ENCODE measurements around the gene TP53I3.
A peak's percentile ranks its signal among the peaks of the same experiment; 100 is the strongest.
"Not testable (repeated sequence)": the region's sequence is repeated elsewhere in the genome, so short reads cannot be mapped to it uniquely, and the experiment has no call there.

Gene TP53I3

DNA sequence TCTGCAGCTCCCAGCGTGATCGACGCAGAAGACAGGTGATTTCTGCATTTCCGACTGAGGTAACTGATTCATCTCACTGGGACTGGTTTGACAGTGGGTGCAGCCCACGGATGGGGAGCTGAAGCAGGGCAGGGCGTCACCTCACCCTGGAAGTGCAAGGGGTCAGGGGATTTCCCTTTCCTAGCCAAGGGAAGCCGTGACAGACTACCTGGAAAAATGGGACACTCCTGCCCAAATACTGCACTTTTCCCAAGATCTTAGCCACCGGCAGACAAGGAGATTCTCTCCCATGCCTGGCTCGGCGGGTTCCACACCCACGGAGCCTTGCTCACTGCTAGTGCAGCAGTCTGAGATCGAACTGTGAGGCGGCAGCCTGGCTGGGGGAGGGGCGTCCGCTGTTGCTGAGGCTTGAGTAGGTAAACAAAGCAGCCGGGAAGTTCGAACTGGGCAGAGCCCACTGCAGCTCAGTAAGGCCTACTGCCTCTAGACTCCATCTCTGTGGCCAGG is 10.6 kb upstream of the TP53I3 start:
- DNase-seq (ENCODE audit: low spot score): not testable (repeated sequence)

DNA sequence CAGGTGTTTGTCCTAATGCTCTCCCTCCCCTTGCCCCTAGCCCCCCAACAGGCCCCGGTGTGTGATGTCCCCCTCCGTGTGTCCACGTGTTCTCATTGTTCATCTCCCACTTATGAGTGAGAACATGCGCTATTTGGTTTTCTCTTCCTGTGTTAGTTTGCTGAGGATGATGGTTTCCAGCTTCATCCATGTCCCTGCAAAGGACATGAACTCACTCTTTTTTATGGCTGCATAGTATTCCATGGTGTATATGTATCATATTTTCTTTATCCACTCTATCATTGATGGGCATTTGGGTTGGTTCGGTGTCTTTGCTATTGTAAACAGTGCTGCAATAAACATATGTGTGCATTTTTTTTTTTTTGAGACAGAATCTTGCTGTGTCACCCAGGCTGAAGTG is 8.6 kb upstream of the TP53I3 start:
- not testable (repeated sequence) for DNase-seq (ENCODE audit: low spot score)

DNA sequence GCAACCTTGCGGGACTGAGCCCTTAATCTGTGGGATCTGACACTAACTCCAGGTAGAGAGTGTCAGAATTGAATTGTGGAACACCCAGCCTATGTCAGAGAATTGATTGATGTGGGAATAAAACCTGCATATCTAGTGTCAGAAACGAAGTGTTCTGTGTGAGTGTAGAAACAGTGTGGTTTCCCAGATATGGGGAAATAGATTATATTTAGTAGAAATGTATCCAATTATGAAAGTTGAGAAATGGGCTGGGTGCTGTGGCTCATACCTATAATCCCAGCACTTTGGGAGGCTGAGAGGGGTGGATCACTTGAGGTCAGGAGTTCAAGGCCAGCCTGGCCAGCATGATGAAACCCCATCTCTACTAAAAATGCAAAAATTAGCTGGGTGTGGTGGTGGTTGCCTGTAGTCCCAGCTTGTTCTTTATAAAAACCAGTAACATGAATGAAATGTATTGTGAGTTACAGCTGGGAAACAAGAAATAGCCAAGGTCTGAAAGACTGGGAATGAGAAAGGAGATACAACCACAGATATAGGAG is 4.3 kb upstream of the TP53I3 start:
- DNase-seq (ENCODE audit: low spot score): no peak

DNA sequence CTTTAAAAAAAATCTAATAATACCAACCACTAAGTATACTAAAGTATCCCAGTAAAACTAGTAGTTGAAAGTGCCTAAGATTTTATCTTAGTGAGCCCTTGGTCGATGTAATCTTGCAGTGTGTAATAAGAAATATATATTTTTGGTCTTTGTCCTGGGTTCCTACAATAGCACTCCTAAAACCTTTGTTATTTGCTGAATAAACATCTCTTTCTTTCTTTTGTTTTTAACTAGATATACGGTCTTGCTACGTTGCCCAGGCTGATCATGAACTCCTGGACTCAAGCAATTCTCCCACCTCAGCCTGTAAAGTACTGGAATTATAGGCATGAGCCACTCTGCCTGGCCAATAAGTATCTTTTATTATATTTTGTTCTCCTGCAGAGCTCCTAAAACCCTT is 2.4 kb upstream of the TP53I3 start:
- DNase-seq (ENCODE audit: low spot score): no peak

DNA sequence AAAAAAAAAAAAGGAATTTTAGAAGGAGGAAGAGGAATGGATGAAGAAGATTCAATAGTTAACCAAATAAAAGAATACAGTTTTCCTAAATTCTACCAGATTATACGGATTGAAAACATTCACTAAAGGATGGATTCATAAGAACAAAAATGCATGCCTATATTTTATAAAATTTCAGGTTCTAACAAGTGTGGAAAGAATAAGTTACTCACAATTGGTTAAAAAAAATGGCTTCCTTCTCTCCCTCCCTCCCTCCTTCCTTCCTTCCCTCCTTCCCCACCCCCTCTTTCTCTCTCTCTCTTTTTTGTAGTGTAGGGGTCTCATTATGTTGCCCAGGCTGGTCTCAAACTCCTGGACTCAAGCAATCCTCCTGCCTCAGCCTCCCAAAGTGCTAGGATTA is 1.6 kb upstream of the TP53I3 start:
- no peak for DNase-seq (ENCODE audit: low spot score)

DNA sequence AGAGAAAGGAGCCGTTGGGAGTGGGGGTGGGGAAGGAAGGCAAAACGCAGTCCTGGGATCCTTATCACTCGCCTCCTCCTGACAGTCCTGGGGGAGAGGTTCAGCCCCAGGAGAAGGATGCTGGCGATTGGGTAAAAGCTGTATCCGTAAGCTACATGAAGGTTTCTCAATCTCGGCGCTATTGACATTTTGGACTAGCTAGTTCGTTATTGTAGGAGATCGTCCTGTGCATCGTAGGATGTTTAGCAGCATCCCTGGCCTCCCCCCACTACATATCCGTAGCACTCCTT is 511 bp upstream of the TP53I3 start:
- no peak for DNase-seq (ENCODE audit: low spot score)

DNA sequence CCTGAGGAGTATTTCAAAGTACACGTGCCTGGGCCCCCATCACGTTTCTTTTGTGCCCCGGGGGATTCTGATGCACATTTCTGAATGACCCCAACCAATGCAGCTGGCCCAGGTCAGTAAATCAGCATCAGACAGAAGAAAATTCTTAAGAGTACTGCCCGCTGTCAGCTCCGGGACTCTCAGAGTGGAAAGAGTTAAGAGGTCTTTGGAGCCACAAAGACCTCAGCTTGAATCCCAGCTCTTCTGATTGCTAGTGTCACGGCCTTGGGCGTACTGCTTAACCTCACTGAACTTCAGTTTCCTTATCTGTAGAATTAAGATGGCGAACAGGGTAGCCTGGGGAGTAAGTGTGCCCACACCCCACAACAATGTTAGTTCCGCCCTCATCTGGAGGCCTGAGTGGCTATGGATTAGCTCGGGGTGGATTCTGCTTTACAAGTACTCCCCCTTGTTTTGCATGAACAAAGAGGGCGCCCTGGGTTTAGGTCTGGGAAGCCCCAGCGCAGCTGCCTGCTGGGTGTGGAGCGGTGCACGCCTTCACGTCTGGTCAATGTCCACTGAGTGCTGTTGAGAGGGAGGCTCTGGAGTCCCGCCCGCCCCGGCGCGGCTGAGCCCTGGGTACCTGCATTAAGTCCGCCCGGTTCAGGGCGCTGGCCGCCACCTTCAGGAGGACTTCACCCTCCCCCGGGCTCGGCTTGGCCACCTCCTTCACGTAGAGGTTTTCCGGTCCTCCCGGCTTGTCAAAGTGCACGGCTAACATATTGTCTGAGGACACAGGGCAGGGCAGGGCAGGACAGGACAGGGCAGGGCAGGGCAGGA is 858 bp downstream of the TP53I3 start:
- DNase-seq (ENCODE audit: low spot score): peak; percentile 92

DNA sequence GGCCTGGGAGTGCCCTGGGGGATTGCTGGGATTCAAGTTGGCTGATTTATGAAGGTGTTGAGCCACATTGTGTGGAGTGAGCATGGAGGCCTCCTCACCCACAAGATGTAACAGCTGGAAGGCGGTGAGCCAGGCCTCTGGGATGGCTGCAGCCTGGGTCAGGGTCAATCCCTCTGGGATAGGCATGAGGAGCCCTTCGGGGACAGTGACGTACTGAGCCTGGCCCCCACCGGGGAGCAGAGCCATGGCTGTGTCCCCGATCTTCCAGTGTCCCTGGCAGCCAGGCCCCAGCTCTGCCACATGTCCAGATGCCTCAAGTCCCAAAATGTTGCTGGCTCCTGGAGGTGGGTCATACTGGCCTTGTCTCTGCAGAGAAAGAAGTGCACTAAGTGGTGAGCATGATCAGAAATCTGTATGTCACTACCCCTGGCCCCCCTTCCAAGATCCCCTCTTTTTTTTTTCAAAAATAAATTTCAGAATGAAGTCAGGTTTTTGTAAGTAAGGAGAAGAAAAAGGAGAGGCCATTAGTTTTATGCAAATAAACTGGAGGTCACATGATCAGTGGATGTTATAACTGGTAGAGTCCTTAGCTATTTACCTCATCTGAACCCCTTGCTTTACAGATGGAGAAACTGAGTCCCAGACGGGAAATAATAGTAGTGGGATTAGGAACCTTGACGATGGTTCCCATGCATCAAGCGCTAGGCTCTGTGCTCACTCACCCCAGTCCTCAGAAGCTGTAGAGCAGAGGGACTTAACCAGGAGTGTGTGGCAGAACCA is 1.7 kb downstream of the TP53I3 start:
- DNase-seq (ENCODE audit: low spot score): no peak

DNA sequence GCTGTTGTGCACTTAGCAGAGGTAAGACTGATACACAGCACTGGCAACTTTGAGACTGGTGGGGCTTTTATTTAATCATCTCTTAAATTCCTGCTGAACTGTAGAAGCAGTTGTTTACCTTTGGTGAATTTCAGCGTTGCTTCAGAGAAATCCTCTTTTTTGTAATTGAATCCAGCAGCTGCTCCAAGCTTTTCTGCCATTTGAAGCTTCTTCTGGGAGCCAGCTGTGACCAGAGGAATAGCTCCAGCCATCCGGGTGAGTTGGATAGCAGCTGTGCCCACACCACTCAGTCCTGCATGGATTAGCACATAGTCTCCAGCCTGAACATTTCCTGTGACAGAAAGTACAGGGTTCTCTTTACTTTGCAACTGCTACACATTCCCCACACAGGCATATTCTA is 3.9 kb downstream of the TP53I3 start:
- DNase-seq (ENCODE audit: low spot score): no peak

DNA sequence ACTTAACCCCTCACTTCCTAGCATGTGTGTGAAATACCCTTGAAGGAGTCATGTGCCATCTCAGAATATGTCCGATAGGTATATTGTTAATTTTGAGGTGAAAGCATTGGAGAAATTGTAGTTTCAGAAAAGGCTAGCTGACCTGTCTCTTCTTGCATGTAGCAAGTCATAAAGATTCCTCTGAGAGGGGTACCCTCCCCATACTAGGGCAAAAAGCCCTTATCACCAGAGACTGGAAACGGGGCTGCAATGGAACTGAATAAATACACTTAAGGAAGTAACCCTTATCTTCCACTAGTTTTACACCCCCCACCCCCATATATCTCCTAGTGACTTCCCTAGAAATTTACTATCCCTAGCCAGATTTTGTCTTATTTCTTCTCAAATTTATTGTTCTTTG is 6.8 kb downstream of the TP53I3 start:
- DNase-seq (ENCODE audit: low spot score): no peak

DNA sequence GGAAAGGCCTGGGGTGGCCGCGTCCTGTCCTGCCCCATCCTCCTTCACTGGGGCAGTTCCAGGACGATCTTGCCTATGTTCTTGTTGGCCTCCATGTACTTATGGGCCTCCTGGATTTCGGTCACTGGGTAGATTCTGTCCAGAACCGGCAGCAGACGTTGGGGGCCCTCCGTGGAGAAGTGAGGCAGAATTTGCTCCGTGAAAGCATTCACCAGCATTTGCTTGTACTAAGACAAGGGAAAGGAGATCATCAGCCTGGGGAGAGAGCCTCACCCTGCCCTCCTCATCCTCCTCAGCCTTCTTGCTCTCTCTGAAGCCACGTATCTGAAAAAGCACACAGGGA is 7.1 kb downstream of the TP53I3 start:
- no peak for DNase-seq (ENCODE audit: low spot score)

DNA sequence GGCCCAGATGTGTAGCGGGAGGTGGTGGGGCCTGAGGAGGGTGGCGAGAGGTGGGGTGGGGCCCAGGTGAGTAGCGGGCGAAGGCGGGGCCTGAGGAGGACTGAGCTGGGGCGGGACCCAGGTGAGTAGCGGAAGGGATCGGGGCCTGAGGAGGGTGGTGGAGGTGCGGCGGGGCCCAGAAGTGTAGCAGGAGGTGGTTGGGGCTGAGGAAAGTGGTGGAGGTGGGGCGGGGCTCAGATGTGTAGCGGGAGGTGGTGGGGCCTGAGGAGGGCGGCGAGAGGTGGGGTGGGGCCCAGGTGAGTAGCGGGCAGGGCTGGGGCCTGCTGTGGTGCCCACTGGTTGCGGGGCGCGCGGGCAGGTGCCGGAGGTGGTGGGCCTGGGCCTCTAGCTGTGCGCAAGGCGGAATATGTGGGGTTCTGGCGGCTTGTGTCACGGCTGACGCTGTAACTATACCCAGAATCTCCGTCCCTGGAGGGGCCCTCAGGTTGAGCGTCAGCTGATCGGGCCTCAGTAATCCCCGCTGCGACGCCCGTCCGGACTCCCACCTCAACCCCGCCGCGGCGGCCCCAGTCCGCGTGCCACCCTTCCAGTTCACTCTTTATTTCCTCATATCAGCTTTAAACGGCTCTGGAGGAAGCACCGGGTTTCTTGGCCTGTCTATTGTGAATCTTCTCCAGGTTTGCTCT is 7.6 kb downstream of the TP53I3 start:
- peak; percentile 42 for DNase-seq (ENCODE audit: low spot score)

DNA sequence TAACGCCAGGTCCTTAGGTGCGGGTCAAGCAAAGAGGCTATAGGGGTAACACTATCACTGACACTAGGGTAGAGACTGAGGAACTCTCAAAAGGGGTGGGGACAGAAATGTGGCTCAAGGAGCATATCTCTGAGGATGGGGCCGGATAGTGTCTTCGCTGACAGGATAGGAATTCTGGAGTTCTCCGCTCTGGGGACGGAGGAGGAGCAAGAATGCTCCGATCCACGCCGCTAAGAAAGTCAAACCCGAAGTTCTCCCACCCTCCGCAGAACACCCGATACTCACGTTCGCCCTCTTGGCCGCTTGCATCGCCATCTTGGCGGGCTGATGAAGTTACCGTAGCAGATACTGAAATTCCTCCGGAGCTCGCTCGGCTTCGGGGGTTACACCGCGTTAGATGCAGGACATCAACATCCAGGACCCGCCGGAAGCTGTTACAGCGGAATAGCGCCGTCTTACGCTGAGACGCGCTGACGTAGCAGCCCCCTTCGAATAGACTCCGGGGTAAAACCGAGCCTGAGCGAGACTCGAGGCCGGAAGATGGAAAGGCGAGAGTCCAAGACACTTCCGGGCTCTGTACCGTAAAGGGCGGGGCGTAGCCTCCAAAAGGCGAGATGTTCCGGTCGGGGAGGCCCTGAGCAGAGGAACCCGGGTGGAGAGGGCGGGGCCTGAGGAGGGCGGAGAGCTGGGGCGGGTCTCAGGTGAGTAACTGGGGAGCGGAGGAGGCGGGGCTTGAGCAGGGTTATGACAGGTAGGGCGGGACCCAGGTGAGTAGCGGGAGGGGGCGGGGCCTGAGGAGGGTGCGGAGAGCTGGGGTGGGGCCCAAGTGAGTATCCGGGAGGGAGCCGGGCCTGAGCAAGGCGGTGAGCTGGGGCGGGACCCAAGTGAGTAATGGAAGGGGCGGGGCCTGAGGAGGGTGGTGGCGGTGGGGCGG is 8.5 kb downstream of the TP53I3 start, which contains the start of gene SF3B6:
Gene SF3B6, minus strand, starts transcription at position 412 of the 934 bp plus-strand sequence. Its CDS starts 97 bp downstream, at position 315.
- DNase-seq (ENCODE audit: low spot score): peak; percentile 100

DNA sequence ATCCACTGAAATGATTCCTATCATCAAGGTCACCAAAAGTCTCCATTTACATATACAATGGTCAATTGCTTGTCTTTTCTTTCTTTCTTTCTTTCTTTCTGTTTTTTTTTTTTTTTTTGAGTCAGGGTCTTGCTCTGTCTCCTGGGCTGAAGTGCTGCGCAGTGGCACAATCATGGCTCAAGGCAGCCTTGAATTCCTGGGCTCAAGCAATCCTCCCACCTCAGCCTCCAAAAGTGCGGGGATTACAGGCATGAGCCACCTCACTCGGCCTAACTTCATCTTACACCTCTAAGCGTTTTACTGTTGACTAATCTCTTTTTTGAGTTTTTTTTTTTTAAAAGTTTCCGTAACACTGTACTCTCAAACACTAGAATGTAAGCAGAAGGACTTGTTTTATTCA is 9.4 kb downstream of the TP53I3 start:
- DNase-seq (ENCODE audit: low spot score): no peak

DNA sequence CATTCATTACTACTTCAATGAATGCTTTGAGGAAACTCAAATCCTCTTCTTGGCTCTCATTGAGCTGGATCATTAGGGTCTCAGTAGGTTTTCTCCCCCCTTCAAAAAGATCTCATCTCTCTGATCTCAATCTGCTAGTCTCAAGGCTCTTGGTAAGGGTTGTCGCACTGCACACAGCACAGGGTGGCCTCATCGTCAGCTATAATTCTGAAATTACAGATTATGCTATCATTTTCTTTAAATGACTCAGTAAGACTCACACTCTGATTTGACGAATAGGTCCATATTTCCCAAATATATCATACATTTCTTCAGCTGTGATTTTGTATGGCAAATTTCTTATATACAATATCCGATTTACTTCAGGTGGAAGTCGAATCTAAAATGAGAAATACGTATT is 10.8 kb downstream of the TP53I3 start:
- no peak for DNase-seq (ENCODE audit: low spot score)

DNA sequence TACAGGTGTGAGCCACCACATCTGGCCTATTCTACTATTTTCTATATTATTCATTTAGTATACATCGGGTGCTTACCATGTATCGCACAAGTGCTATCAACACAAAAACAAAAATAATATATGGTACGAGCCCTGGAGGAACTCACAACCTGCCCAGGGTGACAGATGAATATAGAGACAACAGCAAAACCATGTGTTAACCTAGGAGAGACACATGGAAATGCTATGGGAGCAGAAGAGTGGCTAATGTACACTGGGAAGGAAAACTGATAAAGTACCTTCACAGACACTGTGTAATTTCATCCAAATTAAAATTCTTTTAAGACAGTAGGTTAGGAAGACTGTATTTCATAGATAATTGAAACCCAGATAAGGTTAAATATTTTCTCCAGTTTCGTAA is 12.4 kb downstream of the TP53I3 start:
- no peak for DNase-seq (ENCODE audit: low spot score)

DNA sequence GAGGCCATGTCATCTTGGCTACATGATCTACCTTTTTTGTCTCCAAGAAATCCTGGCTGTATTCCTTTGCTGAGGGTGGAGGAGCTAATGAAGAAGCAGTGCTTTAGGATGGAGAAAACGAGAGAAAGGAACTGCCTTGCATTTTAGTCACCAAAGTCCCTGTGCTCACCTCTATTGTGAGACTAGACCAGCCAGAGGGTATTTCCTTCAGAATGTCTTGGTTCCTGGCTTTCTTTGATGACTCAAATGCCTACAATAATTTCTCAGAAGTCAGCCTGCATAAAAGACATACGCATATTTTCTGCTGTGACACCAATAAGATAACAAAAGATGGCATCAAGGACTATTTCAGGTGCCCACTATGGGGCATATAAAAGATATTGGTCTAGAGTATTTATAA is 19.3 kb downstream of the TP53I3 start:
- DNase-seq (ENCODE audit: low spot score): no peak

DNA sequence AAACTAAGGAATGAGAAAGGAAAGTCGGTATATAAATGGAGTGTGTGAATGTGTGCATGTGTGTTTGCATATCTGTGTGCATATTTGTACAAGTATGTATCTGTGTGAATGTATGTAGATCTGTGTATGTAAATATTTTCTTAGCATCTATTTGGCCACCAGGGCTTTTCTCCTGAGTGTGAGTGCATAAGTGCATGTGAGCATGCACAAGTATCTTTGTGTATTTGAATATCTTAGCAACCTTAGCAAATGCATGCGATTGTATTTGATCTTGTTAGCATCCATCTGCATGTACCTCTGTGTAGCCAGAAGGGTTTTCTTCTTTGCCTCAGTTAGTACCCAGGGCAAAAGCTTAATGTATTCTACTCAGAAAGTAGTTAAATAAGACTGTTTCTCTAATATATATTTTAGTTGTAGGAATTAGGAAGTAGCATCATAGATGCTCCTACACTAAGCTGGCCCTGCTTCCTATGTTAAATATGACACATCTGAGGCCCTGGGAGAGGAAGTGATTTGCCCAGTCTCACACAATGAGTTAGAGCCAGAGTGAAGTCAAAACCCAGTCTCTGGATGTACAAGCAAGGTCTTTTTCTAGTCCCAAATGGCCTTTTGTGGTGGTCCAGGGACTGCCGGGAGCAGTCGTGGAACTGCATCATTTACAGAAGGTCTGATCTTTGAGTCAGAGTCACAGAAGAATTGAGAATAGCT is 25.9 kb downstream of the TP53I3 start:
- DNase-seq (ENCODE audit: low spot score): no peak

DNA sequence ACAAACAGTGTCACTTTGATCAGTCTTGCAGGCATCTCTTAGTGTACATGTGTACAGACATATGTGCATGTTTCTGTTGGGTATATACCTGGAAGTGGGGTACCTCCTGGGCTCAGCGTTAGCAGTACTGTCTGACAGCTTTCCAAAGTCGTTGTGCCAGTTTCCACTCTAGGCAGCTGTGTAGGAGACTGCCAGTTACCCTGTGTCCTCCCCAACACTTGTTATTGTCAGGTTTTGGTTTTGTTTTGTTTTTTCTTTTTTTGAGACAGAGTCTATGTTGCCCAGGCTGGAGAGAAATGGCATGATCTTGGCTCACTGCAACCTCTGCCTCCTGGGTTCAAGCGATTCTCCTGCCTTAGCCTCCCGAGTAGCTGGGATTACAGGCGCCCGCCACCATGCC is 28.9 kb downstream of the TP53I3 start:
- no peak for DNase-seq (ENCODE audit: low spot score)

DNA sequence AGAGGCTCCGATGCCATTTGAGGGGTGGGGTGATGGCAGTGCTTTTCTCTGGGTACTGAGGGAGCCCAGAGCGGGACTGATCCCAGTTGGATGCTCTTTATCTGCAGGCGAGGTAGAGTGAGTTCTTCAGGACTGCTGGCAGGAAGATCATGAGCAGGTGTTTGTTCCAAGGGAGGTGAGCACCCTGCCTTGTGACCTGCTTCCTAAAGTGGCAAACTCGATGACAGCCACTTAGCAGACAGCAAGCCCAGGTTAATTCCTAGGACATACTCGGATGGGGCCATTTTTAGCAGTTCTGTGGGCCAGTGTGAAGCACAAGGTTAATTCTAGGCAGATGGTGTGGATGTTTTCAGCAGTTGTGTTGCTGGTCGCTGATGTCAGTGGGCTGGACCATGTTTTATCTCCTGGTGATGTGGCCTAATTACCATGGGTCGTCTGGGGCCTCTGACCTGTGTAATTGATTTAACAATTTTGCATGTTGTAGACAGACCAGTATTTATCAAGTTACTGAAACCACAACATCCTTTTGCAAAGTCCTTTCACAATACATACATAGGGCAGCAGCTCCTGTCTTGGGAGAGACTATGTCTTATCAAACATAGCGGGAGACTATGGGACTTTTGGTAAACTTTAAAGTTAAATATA is 30.1 kb downstream of the TP53I3 start:
- DNase-seq (ENCODE audit: low spot score): no peak
